ENCODE measurements around the gene DVL2.

- TF ChIP-seq CTCF (IDR thresholded peaks at IDR 0.05) (no peak), EP300 (IDR thresholded peaks at IDR 0.05) (no peak), POLR2A (IDR thresholded peaks at IDR 0.05; ENCODE audit: low read depth) (no peak), POLR2AphosphoS5 (IDR thresholded peaks at IDR 0.05) (no peak)
Measured at GRCh38 chr17:7186241-7186640, 48.1 kb downstream of the DVL2 start.
